ENCODE data around the gene CPNE7.

The CPNE7 gene

GRCh38 chr16:89607937-89608740 lies 32.6 kb downstream of the CPNE7 start:
- no peak for DNase-seq

GRCh38 chr16:89610108-89610453 lies 34.5 kb downstream of the CPNE7 start:
- DNase-seq: no peak

DNA sequence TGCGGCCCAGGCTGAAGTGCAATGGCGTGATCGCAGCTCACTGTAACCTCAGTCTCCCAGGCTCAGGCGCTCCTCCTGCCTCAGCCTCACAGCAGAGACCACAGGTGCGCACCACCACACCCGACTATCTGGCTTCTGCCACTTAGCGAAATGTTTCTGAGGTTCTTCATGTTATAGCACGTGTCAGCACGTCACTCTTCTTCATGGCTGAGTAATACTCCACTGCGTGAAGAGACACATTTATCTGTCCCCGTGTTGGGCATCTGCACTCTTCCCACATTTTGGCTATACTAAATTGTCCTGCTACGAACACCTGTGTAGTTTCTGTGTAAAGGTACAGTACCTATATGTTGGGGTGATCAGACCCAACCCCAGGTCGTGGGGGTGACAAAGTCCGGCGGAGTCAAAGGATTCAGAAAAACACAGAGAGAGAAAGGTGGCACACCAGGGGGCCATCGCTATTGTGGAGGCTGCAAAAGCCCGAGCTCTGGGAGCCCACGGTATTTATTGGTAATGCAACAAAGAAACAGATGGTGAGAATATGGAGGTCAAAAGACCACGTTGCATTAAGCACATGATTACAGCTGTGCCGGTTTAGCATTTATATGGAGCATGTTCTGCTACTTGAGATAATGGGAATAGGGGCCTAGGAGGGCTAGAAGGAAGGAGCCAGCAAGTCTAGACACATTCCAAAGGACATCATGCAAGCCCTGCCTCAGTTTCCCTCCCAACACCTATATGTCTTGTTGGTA lies 37.0 kb downstream of the CPNE7 start:
- no peak for DNase-seq

DNA sequence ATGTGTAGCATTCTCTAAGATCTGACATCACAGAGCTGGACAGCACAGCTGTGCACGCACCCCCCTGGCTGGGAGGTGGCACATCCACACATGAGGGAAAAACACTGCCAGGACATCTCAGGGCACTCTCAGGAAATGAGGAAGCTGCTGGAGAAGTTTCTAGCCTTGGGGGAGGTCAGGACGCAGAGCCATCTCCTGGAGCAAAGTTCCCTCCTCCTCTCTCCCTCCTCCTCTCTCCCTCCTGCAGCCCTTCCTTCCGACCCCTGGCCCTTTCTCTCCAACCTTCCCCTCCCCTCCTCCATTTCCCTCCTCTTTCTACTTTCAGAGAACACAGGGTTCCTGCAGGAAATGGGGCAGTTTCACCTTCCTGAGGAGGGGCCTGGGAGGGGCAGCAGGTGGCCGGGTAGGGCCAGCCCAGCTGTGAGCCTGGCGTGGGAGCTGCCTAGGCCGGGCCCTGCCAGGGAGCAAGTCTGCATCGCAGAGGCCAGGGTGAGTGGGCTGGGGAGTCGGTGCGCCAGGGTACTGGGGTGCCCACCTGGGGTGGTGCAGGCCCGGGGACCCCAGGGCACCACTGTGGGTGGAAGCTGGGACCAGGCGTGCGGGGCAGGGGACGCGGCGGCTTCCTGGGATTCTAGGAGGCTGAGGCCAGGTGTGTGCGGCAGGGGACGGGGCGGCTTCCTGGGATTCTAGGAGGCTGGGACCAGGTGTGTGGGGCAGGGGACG lies 37.8 kb downstream of the CPNE7 start, which contains the start of gene DPEP1:
Gene DPEP1, plus strand, starts transcription at position 412 of the 723 bp plus-strand sequence. CDS start 16,769 bp downstream, outside the sequence.
- DNase-seq: no peak

DNA sequence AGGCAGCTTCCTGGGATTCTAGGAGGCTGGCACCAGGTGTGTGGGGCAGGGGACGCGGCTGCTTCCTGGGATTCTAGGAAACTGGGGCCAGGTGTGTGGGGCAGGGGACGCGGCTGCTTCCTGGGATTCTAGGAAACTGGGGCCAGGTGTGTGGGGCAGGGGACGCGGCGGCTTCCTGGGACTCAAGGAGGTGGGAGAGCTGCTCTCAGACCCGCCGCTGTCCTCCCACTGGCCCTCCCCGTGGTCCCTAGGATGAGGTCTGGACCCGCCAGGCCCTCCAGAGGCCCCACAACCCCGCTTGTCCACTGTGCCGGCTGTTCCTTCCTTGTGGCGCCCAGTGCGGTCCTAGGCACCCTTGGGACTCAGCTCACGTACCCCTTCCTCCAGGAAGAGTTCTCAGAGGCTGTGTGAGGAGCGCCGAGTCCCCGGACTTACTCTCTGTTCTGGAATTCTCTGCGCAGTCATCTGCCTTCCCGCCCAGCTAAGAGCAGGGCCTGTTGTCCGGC lies 38.4 kb downstream of the CPNE7 start:
- DNase-seq: no peak

GRCh38 chr16:89615176-89615575 lies 39.6 kb downstream of the CPNE7 start:
- DNase-seq: no peak

- DNase-seq: no peak
These were observed 40.1 kb downstream of the CPNE7 start for GRCh38 chr16:89615596-89616090.

DNA sequence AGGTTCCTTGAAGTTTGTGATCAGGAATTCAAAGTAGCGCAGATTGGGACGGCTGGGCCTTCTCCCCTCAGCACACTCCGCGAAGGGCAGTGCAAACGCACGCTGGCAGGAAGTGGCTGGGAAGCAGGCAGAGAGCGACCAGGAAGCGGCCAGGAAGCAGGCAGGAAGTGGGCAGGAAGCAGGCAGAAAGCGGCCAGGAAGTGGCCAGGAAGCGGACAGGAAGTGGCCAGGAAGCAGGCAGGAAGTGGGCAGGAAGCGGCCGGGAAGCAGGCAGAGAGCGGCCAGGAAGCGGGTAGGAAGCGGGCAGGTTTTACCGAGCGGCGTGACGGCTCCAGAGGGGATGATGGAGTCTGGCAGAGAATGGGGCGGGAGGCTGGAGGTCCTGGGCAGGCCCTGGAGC lies 41.1 kb downstream of the CPNE7 start:
- no peak for DNase-seq

DNA sequence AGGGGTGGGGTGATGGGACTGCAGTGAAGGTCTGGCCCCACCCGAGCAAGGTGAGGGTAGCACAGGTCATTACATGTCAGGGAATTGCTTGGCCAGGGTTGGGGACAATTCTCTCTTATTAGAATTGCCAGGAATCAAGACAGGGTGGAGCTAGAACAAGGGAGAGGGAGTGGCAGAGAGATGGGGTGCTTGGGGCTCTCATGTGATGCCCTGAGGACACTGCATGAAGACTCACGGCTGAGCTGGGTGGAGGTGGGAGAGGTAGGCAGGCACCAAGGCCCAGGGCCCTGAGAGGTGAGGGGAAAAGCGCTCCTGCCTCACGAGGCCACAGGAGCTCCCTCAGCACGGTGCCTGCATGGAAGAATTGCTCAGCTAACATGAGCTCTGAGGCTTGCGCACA lies 41.5 kb downstream of the CPNE7 start:
- no peak for DNase-seq

DNA sequence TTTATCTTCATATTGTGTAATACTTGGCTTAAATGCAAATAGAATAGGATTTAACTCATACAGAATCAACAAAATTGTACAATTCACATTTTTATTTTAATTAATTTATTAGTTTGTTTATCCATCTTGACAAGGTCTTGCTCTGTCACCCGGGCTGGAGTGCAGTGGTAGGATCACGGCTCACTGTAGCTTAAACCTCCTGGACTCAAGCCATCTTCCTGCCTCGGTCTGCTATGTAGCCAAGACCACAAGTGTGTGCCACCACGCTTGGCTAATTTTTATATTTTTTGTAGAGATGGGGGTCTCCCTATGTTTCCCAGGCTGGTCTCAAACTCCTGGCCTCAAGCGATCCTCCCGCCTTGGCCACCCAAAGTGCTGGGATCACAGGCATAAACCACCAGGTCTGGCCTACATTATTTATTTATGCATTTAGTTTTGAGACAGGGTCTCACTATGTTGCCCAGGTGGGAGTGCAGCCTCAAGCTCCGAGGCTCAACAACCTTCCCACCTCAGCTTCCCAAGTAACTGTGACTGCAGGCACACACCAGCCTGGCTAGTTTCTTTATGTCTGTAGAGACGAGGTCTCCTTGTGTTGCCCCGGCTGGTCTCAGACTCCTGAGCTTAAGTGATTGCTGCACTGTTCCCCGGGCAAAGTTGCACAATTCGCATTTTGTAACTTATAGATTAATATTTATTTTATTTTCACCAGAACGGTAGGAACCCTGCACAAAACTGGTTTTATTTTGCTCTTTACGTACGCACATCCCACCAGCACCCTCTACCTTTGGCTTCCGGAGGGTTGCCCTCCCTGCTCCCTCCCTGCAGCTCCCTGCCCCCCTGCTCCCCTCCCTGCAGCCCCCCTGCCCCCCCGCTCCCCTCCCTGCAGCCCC lies 42.8 kb downstream of the CPNE7 start:
- DNase-seq: no peak

DNA sequence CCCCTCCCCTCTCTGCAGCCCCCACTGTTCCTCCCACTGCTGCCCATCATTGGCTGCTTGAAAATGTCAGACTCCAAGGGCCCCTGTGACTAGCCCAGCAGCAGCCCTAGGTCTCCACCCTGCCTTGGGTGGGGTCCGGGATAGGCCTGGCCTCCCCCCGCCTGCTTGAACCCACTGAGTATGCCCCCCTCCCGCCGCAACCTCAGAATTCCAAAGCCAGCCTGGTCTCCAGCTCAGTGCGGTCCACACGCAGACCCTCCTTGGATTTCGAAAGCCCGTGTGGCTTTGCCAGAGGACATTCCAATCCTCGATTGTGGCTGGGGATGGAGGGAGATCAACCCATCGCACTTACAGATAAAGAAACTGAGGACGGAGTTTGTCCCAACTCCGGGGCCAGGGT lies 44.3 kb downstream of the CPNE7 start:
- DNase-seq: no peak

DNA sequence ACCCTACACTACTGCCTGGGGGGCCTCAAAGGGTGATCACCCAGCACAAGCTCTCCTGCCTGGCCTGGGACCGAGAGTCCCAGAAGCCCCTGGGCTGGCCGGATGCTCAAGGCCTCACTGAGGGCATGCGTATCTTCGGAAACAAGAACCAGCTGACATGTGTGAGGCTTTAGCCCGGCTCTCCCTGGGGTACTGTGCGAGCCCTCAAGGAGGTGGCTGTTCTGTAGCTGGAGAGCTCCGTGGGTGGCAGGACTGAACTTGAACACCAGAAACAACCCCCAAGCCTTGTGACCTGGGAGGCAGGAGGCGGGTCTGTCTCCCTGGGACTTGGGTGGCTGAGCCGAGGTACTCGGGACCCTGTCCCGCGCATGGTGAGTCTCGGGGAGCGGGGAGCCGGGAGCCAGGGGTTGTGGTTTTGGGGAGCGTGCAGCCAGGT lies 44.9 kb downstream of the CPNE7 start:
- no peak for DNase-seq

DNA sequence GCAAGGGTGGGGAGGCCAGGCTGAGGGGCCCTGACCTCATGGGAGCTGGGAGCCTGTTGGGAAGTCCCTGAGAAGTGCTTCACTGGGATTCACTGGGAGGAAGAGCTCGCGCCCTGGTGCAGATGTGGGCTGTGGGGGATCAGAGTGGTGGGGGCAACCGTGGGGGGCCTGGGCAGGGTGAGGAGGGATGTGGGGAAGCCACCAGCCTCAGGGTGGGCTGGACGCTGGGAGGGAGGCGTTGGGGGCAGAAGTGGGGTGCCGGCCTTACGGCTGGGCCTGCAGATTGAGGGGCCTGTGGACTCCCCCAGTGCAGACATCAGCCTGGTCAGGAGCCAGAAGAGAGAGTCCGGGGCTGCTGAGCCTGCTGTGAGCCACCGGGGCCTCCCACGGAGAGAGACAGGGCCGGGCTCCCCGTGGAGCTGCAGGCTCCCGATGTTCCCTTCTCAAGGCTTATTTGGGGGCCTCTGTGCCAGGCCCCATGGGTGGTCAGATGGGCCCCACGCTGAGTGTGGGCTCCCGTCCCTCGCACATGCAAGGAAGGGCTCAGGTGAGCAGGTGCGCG lies 45.7 kb downstream of the CPNE7 start:
- no peak for DNase-seq

DNA sequence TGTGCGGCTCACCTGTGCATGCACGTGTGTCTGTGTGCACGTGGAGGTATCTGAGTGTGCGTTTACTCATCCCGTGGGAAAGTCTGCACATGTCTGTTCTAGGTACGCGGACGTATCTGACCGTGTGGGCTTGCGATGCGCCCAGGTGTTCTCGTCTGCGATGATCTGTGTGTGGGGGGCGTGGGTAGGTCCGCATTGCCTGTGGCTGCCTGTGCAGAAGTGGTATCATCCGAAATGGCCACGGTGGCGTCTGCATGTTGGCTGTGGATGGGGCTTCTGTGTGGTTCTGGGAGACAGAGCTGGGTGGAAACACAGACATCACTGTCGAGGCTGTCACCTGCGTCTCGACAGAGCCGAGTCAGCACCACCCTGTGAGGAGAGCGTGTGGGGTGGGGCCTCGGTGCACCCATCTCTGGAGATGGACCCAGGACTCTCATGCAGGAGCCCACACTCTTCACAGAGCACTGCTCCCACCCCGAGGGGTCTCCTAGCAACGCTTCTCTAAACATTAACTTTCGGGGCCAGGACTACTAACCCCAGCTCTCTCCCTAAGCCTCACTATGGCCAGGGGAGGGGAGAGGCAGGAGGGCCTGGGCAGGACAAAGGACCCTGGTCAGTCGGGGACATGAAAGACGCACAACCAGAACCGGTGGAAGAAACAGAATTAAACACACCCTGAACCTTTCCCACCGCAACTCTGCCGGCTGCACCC lies 46.3 kb downstream of the CPNE7 start:
- no peak for DNase-seq

DNA sequence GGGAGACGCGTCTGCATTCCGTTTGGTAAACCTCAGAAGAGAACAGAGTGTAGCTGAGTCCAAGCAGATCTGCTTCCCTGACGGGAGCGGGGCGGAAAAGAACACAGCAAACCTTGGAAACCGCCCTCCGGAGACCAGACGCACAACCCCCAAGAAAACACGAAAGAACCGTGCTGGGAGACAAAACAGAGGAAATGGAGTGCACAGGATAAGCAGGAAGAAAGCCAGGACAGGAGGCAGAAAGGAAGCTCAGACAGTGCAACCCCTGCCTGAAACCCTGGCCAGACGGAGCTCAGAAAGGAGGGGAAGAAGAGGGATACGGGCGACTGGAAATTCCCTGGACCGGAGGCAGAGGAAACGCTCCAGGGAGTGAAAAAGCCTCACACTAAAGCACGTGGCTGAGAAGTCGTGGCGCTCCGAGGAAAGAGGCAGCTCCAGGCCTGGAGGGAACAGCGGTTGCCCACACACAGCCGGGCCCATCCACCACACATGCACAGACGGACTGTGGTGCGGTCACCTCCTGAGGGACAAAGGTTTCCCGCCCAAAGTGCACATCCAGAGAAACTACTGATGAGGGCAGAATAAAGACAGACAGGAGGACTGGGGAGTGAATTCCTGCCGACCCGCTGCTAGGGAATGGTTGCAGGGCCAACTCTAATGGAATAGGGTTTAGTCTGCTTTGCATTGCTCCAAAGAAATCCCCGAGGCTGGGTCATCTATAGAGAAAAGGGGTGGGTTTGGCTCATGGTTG lies 48.1 kb downstream of the CPNE7 start:
- no peak for DNase-seq

- no peak for DNase-seq
These were observed 49.5 kb downstream of the CPNE7 start for GRCh38 chr16:89624777-89625761.

GRCh38 chr16:89629827-89630610 lies 54.5 kb downstream of the CPNE7 start:
- DNase-seq: no peak

- no peak for DNase-seq
These were observed 57.6 kb downstream of the CPNE7 start for GRCh38 chr16:89633064-89633631.
